Peyer's patch (tissue), 4 donors: Measurements from ENCODE around the gene SCFD2. TPM values are rescaled to one million over a fixed set of nuclear protein-coding genes. Genes with fewer than 3 reads are reported as not detected.

ENCODE experiments used
- DNase-seq, 3 donors: peaks; one replicate each; pipeline ENCODE4 v3.0.0-alpha.2; 2017 to 2019
- H3K27ac ChIP-seq, 4 donors: fragments of 200-600 bp; sonication (generic); one replicate each; pipeline ENCODE4 v1.5.1; 2016 to 2019
- H3K27me3 ChIP-seq, 2 donors: fragments of 200-600 bp; sonication (generic); one replicate each; pipeline ENCODE4 v1.5.1; 2019
- H3K36me3 ChIP-seq, 3 donors: fragments of 200-600 bp; sonication (generic); one replicate each; pipeline ENCODE4 v1.5.1; 2016 to 2019
- H3K4me1 ChIP-seq, 4 donors: fragments of 200-600 bp; sonication (generic); one replicate each; pipeline ENCODE4 v1.5.1; 2016 to 2019
- H3K4me3 ChIP-seq, 4 donors: fragments of 200-600 bp; sonication (generic); 1 replicate in 3 of 4; 2 replicates in 1 of 4; pipeline ENCODE4 v1.5.1; 2016 to 2019; ENCODE audit warnings: mild to moderate bottlenecking in 1 of 4
- H3K9me3 ChIP-seq, 4 donors: fragments of 200-600 bp; sonication (generic); one replicate each; pipeline ENCODE4 v1.5.1; 2016 to 2019; ENCODE audit warnings: mild to moderate bottlenecking in 1 of 4
- POLR2A ChIP-seq, 2 donors: fragments of 450-650 bp; IDR thresholded peaks; one replicate each; pipeline ENCODE4 v1.5.1; 2017; ENCODE audit warnings: antibody characterized with exemption in 2 of 2, mild to moderate bottlenecking in 2 of 2, moderate library complexity in 2 of 2
- total RNA-seq, 4 donors: library from RNA; depleted of rRNA; stranded (reverse); fragments of >200 nt; gene quantifications; one replicate each; pipeline ENCODE4 v1.1.0, GENCODE V29; 2016
- TF ChIP-seq, protein P1 (sequence below), 6 experiments: fragments of 450-650 bp in 4 of 6; fragments of 200-600 bp in 2 of 6; sonication (generic) in 1 of 6; IDR thresholded peaks; one replicate each; pipeline ENCODE4 v1.5.1; 2017 to 2019; ENCODE audit warnings: antibody characterized with exemption in 6 of 6, mild to moderate bottlenecking in 3 of 6, moderate library complexity in 1 of 6

The SCFD2 gene
- total RNA-seq, 4 donors from 2014 or later: 17.3 to 165 (median 30.1) TPM

DNA sequence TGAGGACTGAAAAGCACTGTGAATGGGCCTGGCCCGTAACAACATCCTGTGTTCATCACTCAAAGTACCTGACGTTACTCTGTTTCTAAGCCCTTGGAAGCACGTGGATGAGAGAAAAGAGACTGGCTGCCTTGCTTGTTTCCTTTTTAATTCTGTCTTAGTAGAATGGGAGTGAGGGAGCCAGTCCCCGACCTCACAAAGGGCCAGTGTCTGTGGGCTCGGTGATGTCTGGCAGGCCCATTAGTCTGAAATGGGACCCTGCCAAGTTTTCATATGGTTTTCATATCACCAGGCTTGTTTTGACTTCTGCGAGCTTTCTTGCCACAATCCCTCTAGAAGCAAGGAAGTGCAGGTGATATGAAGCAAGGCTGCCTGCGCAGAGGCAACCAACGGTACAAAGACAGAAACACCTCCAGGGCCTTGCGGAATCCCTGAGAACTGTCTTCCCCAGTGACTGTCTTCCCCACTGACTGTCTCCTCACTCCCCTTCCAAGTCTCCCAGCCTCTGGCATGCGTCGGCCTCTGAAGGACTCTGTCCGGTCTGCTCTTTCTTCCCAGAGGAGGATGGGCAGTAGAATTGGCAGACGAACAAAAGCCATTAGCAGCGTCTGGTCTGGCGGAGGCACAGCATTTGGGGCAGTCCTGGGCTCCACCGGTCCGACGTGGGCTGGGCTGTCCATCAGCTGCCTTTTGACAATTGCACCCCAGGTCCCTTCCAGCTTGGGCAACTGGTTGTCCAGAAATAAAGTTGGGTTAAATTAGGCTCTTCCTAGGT is 524.0 kb downstream of the SCFD2 start:
- Histone ChIP-seq H3K4me3 (no peak overlapping the region), H3K4me1 (no peaks in the 10 kb centered on the region), H3K36me3 (no peaks in the 10 kb centered on the region), H3K27me3 (no peaks in the 10 kb centered on the region), H3K27ac (no peak overlapping the region), H3K9me3 (no peaks in the 10 kb centered on the region)
- no peak for DNase-seq
- TF ChIP-seq POLR2A (IDR thresholded peaks at IDR 0.05): no peak
- TF ChIP-seq, protein P1, sequence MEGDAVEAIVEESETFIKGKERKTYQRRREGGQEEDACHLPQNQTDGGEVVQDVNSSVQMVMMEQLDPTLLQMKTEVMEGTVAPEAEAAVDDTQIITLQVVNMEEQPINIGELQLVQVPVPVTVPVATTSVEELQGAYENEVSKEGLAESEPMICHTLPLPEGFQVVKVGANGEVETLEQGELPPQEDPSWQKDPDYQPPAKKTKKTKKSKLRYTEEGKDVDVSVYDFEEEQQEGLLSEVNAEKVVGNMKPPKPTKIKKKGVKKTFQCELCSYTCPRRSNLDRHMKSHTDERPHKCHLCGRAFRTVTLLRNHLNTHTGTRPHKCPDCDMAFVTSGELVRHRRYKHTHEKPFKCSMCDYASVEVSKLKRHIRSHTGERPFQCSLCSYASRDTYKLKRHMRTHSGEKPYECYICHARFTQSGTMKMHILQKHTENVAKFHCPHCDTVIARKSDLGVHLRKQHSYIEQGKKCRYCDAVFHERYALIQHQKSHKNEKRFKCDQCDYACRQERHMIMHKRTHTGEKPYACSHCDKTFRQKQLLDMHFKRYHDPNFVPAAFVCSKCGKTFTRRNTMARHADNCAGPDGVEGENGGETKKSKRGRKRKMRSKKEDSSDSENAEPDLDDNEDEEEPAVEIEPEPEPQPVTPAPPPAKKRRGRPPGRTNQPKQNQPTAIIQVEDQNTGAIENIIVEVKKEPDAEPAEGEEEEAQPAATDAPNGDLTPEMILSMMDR (IDR thresholded peaks at IDR 0.05): no peak

DNA sequence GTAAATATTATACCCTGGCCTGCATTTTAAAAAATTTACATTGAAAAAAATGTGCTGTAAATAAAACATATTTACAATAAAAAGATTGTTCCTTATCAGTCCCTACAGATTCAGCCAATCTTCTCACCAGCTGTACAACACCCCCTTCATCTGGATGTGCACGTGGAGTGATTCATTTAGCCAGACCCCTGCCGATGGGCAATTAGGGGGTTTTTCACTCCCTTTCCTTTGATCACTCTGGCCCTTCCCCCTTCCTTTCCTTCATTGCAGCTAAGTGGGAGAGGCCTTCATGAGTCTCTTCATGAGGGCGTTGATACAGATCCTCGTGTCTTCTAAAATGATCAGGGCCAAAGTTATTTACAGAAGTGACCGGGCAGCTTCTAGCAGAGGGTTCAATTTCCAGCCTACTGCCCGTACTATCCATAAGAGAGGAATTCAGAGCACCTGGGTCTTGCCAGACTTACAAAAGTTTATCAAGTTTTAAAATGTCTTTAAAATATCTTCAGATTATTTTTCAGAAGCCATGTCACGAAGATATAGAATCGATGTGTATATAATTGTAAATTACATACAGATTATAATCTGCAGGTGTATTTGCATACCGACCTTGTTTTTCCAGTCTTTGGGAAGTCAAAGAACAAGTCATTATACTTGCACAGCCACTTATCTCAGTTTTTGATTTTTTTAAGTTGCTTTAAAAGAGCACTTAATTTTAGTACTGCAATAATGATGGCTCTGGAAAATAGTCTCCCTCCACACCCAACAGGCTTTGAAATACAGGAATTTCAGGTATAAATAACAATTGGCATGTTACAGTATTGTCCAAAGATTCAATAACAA is 525.1 kb downstream of the SCFD2 start:
- TF ChIP-seq, protein P1 (IDR thresholded peaks at IDR 0.05): no peak
- TF ChIP-seq POLR2A (IDR thresholded peaks at IDR 0.05): no peak
- Histone ChIP-seq H3K36me3 (no peaks in the 10 kb centered on the region), H3K27me3 (no peaks in the 10 kb centered on the region), H3K4me3 (no peak overlapping the region), H3K4me1 (no peaks in the 10 kb centered on the region), H3K9me3 (no peaks in the 10 kb centered on the region), H3K27ac (no peak overlapping the region)
- DNase-seq: no peak

DNA sequence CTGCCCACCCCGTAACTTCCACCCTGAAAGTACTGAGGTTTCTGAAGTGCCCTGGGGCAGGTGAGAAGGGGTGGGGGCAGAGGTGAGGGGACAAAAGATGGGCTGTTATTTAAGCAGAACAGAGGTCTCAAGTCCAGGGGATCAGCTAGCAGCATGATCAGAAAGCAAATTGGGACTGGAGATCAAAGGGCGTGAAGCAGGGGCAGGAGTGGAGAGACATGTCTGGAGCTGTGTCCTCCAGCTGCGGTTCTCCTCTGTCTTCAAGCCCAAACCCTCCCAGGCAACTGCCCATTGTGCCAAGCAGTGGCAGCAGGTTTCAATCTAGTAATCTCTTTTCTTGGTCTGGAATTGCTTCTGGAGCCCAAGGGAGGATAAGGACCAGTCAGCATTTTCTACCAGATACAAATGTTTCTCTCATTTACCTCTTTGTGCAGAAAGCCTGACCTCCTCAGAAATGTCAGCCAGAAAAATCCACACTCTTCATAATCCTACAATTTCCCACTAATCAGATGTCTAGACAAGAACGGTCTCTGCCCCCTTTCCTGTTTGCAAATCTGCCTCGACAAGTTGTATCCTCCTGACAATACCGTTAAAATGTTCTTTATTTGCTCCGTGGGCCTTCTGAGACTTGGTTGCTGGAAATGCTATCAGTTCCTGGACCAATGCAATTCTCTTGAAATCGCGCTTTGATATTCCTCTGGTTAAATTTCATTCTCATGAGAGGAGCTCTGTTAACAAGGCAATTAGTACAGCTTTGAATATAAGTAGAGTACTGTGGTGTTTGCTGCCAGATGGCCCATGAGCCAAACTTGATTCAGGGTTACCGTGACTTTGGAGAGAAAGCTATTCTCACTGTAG is 526.9 kb downstream of the SCFD2 start:
- Histone ChIP-seq H3K4me3 (no peak overlapping the region), H3K36me3 (no peaks in the 10 kb centered on the region), H3K4me1 (no peaks in the 10 kb centered on the region), H3K27ac (no peak overlapping the region), H3K9me3 (no peaks in the 10 kb centered on the region), H3K27me3 (no peaks in the 10 kb centered on the region)
- TF ChIP-seq, protein P1 (IDR thresholded peaks at IDR 0.05): no peak
- TF ChIP-seq POLR2A (IDR thresholded peaks at IDR 0.05): no peak
- no peak for DNase-seq

DNA sequence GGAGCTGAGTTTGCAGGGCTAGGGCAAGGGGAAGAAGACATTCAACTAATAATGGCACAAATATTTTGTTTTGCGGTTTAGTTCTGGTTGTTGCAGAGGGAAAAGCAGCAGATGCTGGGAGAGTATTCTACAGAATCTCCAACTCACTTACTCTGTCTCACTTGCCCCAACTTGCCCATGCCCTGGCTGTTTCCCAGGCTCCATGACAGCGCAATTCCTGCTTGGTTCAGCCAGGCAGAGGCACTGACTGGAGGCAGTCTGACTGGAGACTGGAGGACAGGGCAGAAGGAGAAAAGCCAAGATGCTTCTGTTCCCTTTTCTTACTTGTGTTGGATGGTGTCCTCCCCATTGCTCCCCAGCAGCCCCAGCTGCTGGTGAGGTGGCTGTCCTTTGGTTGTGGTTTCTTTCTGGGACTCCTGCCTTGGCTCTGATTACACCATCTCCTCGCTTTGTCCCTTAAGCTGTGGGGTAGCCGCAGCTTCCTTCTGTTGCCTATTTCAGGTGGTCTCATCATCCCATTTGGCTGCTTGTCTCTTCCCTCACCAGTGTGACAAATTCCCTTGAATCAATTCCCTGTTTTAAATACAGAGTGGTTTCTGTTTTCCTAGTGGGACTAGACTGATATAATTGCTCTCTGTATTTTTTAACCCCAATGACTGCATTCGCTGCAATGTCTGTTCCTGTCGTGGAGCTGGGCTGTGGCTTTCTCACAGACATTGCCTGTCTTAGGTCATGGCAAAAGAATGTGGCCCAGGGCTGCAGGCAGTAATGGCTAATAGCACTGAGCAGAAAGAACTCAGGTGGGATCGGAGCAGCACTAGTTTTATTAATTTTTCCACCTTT is 527.9 kb downstream of the SCFD2 start:
- Histone ChIP-seq H3K27me3 (no peaks in the 10 kb centered on the region), H3K4me1 (no peaks in the 10 kb centered on the region), H3K36me3 (no peaks in the 10 kb centered on the region), H3K9me3 (no peaks in the 10 kb centered on the region), H3K4me3 (no peak overlapping the region), H3K27ac (no peak overlapping the region)
- DNase-seq: no peak
- no peak for TF ChIP-seq POLR2A (IDR thresholded peaks at IDR 0.05)
- TF ChIP-seq, protein P1 (IDR thresholded peaks at IDR 0.05): no peak

DNA sequence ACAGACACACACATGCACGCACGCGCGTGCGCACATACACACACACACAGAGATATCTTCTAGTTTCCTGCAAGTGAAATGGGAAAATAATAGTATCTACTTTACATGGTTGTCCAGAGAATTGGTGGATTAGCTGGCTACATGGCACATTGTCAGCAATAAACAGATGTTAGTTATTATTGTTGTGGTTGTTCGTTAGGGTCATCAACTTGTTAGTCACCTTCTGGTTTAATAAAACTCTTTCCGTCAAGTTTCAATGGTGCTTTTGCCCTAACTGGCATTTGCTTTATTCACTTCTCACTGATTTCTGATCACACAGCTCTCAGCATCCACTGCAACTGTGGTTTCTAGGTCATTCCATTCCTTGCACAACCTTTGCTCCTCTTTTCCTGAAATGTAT is 529.2 kb downstream of the SCFD2 start:
- Histone ChIP-seq H3K9me3 (no peaks in the 10 kb centered on the region), H3K4me3 (no peak overlapping the region), H3K27me3 (no peaks in the 10 kb centered on the region), H3K4me1 (no peaks in the 10 kb centered on the region), H3K27ac (no peak overlapping the region), H3K36me3 (no peaks in the 10 kb centered on the region)
- no peak for DNase-seq
- TF ChIP-seq, protein P1 (IDR thresholded peaks at IDR 0.05): no peak
- no peak for TF ChIP-seq POLR2A (IDR thresholded peaks at IDR 0.05)
